ENCODE measurements around the gene G6PC2. TPM values are rescaled to one million over a fixed set of nuclear protein-coding genes. Genes with fewer than 3 reads are reported as not detected.

The G6PC2 gene, protein sequence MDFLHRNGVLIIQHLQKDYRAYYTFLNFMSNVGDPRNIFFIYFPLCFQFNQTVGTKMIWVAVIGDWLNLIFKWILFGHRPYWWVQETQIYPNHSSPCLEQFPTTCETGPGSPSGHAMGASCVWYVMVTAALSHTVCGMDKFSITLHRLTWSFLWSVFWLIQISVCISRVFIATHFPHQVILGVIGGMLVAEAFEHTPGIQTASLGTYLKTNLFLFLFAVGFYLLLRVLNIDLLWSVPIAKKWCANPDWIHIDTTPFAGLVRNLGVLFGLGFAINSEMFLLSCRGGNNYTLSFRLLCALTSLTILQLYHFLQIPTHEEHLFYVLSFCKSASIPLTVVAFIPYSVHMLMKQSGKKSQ
- total RNA-seq, result not detected

- ChIA-PET CTCF (no interaction called here), POLR2A (no interaction called here)
- no peaks in the 10 kb centered on the region for H3K4me1 Mint-ChIP-seq (ENCODE audit: low read depth)
- H3K4me3 Mint-ChIP-seq, result no peak within 1 kb of the TSS
- peaks cover 9% of the 10 kb centered on the region for H3K27me3 Mint-ChIP-seq
- TF ChIP-seq, protein P1, sequence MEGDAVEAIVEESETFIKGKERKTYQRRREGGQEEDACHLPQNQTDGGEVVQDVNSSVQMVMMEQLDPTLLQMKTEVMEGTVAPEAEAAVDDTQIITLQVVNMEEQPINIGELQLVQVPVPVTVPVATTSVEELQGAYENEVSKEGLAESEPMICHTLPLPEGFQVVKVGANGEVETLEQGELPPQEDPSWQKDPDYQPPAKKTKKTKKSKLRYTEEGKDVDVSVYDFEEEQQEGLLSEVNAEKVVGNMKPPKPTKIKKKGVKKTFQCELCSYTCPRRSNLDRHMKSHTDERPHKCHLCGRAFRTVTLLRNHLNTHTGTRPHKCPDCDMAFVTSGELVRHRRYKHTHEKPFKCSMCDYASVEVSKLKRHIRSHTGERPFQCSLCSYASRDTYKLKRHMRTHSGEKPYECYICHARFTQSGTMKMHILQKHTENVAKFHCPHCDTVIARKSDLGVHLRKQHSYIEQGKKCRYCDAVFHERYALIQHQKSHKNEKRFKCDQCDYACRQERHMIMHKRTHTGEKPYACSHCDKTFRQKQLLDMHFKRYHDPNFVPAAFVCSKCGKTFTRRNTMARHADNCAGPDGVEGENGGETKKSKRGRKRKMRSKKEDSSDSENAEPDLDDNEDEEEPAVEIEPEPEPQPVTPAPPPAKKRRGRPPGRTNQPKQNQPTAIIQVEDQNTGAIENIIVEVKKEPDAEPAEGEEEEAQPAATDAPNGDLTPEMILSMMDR (IDR thresholded peaks at IDR 0.05), result no peak
- ATAC-seq (no peak), DNase-seq (no peak)
- H3K9me3 Mint-ChIP-seq, result no peaks in the 10 kb centered on the region
- intact Hi-C loops (cut with micrococcal nuclease), result no loop called here
- H3K27ac Mint-ChIP-seq, result no peak within 1 kb of the TSS
- H3K36me3 Mint-ChIP-seq (ENCODE audit: low read depth), result no peaks in the 10 kb centered on the region
Observed at GRCh38 chr2:168901003-168901402, at the start of gene G6PC2. G6PC2 (plus strand) TSS chr2:168901291; CDS start chr2:168901332, 41 bp downstream.

GRCh38 chr2:168851674-168852320 is 49.3 kb upstream of the G6PC2 start:
- H3K4me1 Mint-ChIP-seq (ENCODE audit: low read depth), result no peaks in the 10 kb centered on the region
- DNase-seq (no peak), ATAC-seq (no peak)
- H3K27ac Mint-ChIP-seq, result no peak overlapping the region
- POLR2A ChIA-PET, result no interaction called here
- H3K27me3 Mint-ChIP-seq, result no peaks in the 10 kb centered on the region
- intact Hi-C loops (cut with micrococcal nuclease), result no loop called here
- TF ChIP-seq, protein P1 (IDR thresholded peaks at IDR 0.05), result no peak
- H3K36me3 Mint-ChIP-seq (ENCODE audit: low read depth), result peaks cover 5% of the 10 kb centered on the region
- CTCF ChIA-PET, result no interaction called here
- no peak overlapping the region for H3K4me3 Mint-ChIP-seq
- no peaks in the 10 kb centered on the region for H3K9me3 Mint-ChIP-seq

GRCh38 chr2:168852481-168852880 is 48.6 kb upstream of the G6PC2 start:
- Mint-ChIP-seq H3K36me3 (ENCODE audit: low read depth) (peaks cover 5% of the 10 kb centered on the region), H3K27me3 (no peaks in the 10 kb centered on the region), H3K4me1 (ENCODE audit: low read depth) (no peaks in the 10 kb centered on the region), H3K27ac (no peak overlapping the region), H3K4me3 (no peak overlapping the region), H3K9me3 (no peaks in the 10 kb centered on the region)
- TF ChIP-seq, protein P1 (IDR thresholded peaks at IDR 0.05), result no peak
- intact Hi-C loops (cut with micrococcal nuclease), result no loop called here
- DNase-seq (no peak), ATAC-seq (no peak)
- ChIA-PET CTCF (no interaction called here), POLR2A (no interaction called here)

GRCh38 chr2:168853471-168853870 is 47.6 kb upstream of the G6PC2 start:
- DNase-seq (no peak), ATAC-seq (no peak)
- POLR2A ChIA-PET, result no interaction called here
- H3K4me1 Mint-ChIP-seq (ENCODE audit: low read depth), result no peaks in the 10 kb centered on the region
- TF ChIP-seq, protein P1 (IDR thresholded peaks at IDR 0.05), result no peak
- CTCF ChIA-PET, result no interaction called here
- H3K4me3 Mint-ChIP-seq, result no peak overlapping the region
- no peak overlapping the region for H3K27ac Mint-ChIP-seq
- H3K9me3 Mint-ChIP-seq, result no peaks in the 10 kb centered on the region
- H3K27me3 Mint-ChIP-seq, result no peaks in the 10 kb centered on the region
- H3K36me3 Mint-ChIP-seq (ENCODE audit: low read depth), result peaks cover 5% of the 10 kb centered on the region
- intact Hi-C loops (cut with micrococcal nuclease), result no loop called here

GRCh38 chr2:168854651-168855050 is 46.4 kb upstream of the G6PC2 start:
- Mint-ChIP-seq H3K4me3 (no peak overlapping the region), H3K36me3 (ENCODE audit: low read depth) (peaks cover 5% of the 10 kb centered on the region)
- intact Hi-C loops (cut with micrococcal nuclease), result no loop called here

More at GRCh38 chr2:168854651-168855050, 46.4 kb upstream of the G6PC2 start:
- Mint-ChIP-seq H3K27me3 (no peaks in the 10 kb centered on the region), H3K27ac (no peak overlapping the region), H3K9me3 (no peaks in the 10 kb centered on the region), H3K4me1 (ENCODE audit: low read depth) (no peaks in the 10 kb centered on the region)
- ChIA-PET POLR2A (interaction anchor here (0.6 kb wide), 1 partner anchor 21 kb away, joined by 3 read pairs; no protein-coding TSS in a partner anchor), CTCF (no interaction called here)
- ATAC-seq (no peak), DNase-seq (no peak)
- TF ChIP-seq, protein P1 (IDR thresholded peaks at IDR 0.05), result no peak

All from activated CD8-positive, alpha-beta T cell treated with anti-CD3 and anti-CD28 coated beads for 36 hours (primary cell).